GM12891 (cell line): ENCODE measurements around the gene RNF145.

Experiments used
- POLR2A ChIP-seq: IDR thresholded peaks from 2 replicates; pipeline ENCODE4 v1.6.1; 2011; ENCODE audit warnings: low read depth, low read length, control low read depth
- SPI1 ChIP-seq: IDR thresholded peaks from 2 replicates; pipeline ENCODE4 v1.6.1; 2011; ENCODE audit warnings: low read depth, low read length, control low read depth

DNA sequence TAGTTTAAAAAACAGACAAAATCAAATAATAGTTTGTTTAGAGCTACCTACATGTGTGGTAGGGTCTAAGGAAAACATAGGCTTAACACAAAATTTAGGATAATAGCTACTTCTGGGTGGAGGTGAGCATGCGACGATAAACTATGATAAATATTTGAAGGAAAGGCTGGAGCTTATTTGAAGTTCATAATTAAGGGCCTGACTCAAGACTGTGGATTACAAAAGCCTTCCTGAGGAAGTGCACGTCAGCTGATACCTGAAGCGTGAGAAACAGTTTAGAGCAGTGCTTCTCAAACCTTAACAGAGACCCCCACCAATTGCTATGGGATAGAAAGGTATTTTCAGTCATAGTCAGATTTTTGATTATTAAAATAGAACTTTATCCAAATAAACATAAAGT, 33.3 kb upstream of the RNF145 start:
- TF ChIP-seq SPI1 = no peak
- TF ChIP-seq POLR2A = no peak
